ENCODE measurements around the gene GRHL3. TPM values are rescaled to one million over a fixed set of nuclear protein-coding genes. Genes with fewer than 3 reads are reported as not detected.

The GRHL3 gene
- total and polyA plus RNA-seq, 4 donors, result 0.07 to 0.09 (median 0.09) TPM

DNA sequence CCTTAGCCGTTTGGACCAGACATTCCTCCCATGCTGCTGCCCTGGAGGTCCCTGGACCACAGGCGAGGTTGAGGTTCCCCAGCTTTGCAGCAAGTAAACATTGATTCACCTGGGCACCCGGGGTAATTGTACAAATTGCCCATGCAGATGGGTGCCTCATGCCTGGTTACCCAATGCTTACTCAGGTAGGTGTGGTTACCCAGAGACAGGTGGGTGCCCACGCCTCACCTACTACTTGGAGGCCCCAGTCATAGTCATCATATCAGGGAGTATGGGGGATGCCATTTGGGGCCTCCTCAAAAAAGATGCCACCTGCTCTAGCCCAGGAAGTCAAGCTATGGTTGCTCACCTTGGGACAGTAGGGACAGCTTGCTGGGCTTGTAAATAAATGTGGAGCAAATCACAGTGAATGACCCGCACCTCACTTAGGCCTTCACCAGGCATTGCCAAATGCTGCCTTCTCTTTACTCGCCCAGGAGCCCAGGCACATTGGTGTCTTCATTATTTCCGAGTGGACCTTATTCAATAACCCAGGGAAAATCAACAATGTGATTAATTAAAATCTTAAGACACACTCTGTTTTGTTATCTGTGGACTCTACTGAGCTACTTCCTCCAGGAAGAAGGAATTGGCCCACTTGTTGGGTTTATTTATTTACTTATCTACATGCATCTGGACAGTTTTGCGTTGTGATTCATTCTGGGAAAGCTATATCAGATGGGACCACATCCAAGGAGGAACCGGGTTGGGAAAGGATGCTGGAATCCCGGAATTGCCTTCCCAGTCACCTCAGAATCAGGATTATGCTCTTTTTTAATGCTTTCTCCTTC lies 35.6 kb upstream of the GRHL3 start:
- Histone ChIP-seq H3K4me1 (ENCODE audit: control insufficient read depth in 4 of 4, insufficient read depth in 4 of 4, low read length in 3 of 4) (peaks cover 0 to 12% (median 3%) of the 10 kb centered on the region in 4 donors), H3K27ac (ENCODE audit: low read depth in 1 of 2, low read length in 2 of 2) (no peak overlapping the region), H3K27me3 (ENCODE audit: control insufficient read depth in 4 of 4, insufficient read depth in 4 of 4, low read length in 3 of 4) (no peaks in the 10 kb centered on the region), H3K36me3 (ENCODE audit: control insufficient read depth in 4 of 4, insufficient read depth in 3 of 4, low read depth in 1 of 4, low read length in 3 of 4) (no peaks in the 10 kb centered on the region), H3K9ac (ENCODE audit: low read depth in 1 of 2, low read length in 2 of 2) (no peak overlapping the region), H3K4me3 (ENCODE audit: low read depth in 1 of 3, low read length in 3 of 3) (no peak overlapping the region), H3K9me3 (ENCODE audit: control insufficient read depth in 4 of 4, low read length in 3 of 4) (no peaks in the 10 kb centered on the region)
- WGBS, result 66% methylated on average over 10 of the region's 10 CpGs
- no peak for TF ChIP-seq NR2F2 (IDR thresholded peaks at IDR 0.05)
- TF ChIP-seq, protein P1, sequence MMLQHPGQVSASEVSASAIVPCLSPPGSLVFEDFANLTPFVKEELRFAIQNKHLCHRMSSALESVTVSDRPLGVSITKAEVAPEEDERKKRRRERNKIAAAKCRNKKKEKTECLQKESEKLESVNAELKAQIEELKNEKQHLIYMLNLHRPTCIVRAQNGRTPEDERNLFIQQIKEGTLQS (IDR thresholded peaks at IDR 0.05), result no peak
- TF ChIP-seq HNF4A (conservative IDR thresholded peaks at IDR 0.05), result no peak
- TF ChIP-seq, protein P2, sequence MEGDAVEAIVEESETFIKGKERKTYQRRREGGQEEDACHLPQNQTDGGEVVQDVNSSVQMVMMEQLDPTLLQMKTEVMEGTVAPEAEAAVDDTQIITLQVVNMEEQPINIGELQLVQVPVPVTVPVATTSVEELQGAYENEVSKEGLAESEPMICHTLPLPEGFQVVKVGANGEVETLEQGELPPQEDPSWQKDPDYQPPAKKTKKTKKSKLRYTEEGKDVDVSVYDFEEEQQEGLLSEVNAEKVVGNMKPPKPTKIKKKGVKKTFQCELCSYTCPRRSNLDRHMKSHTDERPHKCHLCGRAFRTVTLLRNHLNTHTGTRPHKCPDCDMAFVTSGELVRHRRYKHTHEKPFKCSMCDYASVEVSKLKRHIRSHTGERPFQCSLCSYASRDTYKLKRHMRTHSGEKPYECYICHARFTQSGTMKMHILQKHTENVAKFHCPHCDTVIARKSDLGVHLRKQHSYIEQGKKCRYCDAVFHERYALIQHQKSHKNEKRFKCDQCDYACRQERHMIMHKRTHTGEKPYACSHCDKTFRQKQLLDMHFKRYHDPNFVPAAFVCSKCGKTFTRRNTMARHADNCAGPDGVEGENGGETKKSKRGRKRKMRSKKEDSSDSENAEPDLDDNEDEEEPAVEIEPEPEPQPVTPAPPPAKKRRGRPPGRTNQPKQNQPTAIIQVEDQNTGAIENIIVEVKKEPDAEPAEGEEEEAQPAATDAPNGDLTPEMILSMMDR (IDR thresholded peaks at IDR 0.05; ENCODE audit: low read depth, low read length, missing input control), result no peak
- no peak for TF ChIP-seq FOXA2 (IDR thresholded peaks at IDR 0.05)
- no peak for TF ChIP-seq SP1 (IDR thresholded peaks at IDR 0.05)
- TF ChIP-seq, protein P3, sequence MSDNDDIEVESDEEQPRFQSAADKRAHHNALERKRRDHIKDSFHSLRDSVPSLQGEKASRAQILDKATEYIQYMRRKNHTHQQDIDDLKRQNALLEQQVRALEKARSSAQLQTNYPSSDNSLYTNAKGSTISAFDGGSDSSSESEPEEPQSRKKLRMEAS (IDR thresholded peaks at IDR 0.05), result no peak
- TF ChIP-seq EGR1 (IDR thresholded peaks at IDR 0.05; ENCODE audit: low read depth in 2 of 2), result no peak
- TF ChIP-seq, protein P4, sequence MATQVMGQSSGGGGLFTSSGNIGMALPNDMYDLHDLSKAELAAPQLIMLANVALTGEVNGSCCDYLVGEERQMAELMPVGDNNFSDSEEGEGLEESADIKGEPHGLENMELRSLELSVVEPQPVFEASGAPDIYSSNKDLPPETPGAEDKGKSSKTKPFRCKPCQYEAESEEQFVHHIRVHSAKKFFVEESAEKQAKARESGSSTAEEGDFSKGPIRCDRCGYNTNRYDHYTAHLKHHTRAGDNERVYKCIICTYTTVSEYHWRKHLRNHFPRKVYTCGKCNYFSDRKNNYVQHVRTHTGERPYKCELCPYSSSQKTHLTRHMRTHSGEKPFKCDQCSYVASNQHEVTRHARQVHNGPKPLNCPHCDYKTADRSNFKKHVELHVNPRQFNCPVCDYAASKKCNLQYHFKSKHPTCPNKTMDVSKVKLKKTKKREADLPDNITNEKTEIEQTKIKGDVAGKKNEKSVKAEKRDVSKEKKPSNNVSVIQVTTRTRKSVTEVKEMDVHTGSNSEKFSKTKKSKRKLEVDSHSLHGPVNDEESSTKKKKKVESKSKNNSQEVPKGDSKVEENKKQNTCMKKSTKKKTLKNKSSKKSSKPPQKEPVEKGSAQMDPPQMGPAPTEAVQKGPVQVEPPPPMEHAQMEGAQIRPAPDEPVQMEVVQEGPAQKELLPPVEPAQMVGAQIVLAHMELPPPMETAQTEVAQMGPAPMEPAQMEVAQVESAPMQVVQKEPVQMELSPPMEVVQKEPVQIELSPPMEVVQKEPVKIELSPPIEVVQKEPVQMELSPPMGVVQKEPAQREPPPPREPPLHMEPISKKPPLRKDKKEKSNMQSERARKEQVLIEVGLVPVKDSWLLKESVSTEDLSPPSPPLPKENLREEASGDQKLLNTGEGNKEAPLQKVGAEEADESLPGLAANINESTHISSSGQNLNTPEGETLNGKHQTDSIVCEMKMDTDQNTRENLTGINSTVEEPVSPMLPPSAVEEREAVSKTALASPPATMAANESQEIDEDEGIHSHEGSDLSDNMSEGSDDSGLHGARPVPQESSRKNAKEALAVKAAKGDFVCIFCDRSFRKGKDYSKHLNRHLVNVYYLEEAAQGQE (IDR thresholded peaks at IDR 0.05), result no peak
- TF ChIP-seq RAD21 (IDR thresholded peaks at IDR 0.05), result no peak
- TF ChIP-seq TAF1 (conservative IDR thresholded peaks at IDR 0.05), result no peak
- TF ChIP-seq, protein P5, sequence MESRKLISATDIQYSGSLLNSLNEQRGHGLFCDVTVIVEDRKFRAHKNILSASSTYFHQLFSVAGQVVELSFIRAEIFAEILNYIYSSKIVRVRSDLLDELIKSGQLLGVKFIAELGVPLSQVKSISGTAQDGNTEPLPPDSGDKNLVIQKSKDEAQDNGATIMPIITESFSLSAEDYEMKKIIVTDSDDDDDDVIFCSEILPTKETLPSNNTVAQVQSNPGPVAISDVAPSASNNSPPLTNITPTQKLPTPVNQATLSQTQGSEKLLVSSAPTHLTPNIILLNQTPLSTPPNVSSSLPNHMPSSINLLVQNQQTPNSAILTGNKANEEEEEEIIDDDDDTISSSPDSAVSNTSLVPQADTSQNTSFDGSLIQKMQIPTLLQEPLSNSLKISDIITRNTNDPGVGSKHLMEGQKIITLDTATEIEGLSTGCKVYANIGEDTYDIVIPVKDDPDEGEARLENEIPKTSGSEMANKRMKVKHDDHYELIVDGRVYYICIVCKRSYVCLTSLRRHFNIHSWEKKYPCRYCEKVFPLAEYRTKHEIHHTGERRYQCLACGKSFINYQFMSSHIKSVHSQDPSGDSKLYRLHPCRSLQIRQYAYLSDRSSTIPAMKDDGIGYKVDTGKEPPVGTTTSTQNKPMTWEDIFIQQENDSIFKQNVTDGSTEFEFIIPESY (IDR thresholded peaks at IDR 0.05), result no peak
- DNase-seq (ENCODE audit: low spot score), result no peak

DNA sequence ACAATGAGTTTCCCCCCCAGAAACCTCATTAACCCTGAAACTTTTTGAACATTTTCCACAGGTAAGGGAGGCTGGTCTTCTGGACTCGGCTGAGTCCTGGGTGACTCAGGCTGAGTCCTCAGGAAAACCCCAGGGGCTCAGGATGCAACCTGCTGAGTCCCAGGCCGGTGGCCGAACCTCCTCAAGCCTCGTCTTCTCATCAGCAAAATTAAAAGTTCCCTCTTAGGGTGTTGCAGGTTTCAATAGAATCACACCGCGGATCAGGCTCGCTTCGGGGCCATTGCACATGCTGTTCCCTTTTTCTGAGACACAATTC lies 35.0 kb upstream of the GRHL3 start:
- Histone ChIP-seq H3K4me3 (ENCODE audit: low read depth in 1 of 3, low read length in 3 of 3) (no peak overlapping the region), H3K9me3 (ENCODE audit: control insufficient read depth in 4 of 4, low read length in 3 of 4) (no peaks in the 10 kb centered on the region), H3K27ac (ENCODE audit: low read depth in 1 of 2, low read length in 2 of 2) (no peak overlapping the region), H3K4me1 (ENCODE audit: control insufficient read depth in 4 of 4, insufficient read depth in 4 of 4, low read length in 3 of 4) (peaks cover 0 to 12% (median 3%) of the 10 kb centered on the region in 4 donors), H3K9ac (ENCODE audit: low read depth in 1 of 2, low read length in 2 of 2) (no peak overlapping the region), H3K36me3 (ENCODE audit: control insufficient read depth in 4 of 4, insufficient read depth in 3 of 4, low read depth in 1 of 4, low read length in 3 of 4) (no peaks in the 10 kb centered on the region), H3K27me3 (ENCODE audit: control insufficient read depth in 4 of 4, insufficient read depth in 4 of 4, low read length in 3 of 4) (no peaks in the 10 kb centered on the region)
- DNase-seq (ENCODE audit: low spot score), result no peak
- WGBS, result 93% methylated on average over 8 of the region's 8 CpGs
- TF ChIP-seq TAF1 (conservative IDR thresholded peaks at IDR 0.05), result no peak
- TF ChIP-seq FOXA2 (IDR thresholded peaks at IDR 0.05), result no peak
- TF ChIP-seq, protein P2 (IDR thresholded peaks at IDR 0.05; ENCODE audit: low read depth, low read length, missing input control), result no peak
- TF ChIP-seq EGR1 (IDR thresholded peaks at IDR 0.05; ENCODE audit: low read depth in 2 of 2), result no peak
- no peak for TF ChIP-seq RXRA (IDR thresholded peaks at IDR 0.05)
- no peak for TF ChIP-seq NR2F2 (IDR thresholded peaks at IDR 0.05)
- no peak for TF ChIP-seq HNF4A (conservative IDR thresholded peaks at IDR 0.05)
- TF ChIP-seq, protein P4 (IDR thresholded peaks at IDR 0.05), result no peak
- TF ChIP-seq, protein P1 (IDR thresholded peaks at IDR 0.05), result no peak
- TF ChIP-seq GABPA (IDR thresholded peaks at IDR 0.05 in 1 of 2, conservative IDR thresholded peaks at IDR 0.05 in 1 of 2), result no peak
